HTR-8/SVneo (cell line): ENCODE results near the gene NFE2L1.

Experiments used
- DNase-seq: peaks from one replicate; pipeline ENCODE4 v3.0.0; 2011; ENCODE audit warnings: low spot score, mixed read lengths; ENCODE audit not compliant: insufficient read length
- FAIRE-seq: peaks from 2 replicates; lab custom pipeline; 2011; peaks lifted over from hg19 to GRCh38; lab: Jason Lieb, UNC

NFE2L1 gene

GRCh38 chr17:48046296-48046695, 1.9 kb upstream of the NFE2L1 start:
- DNase-seq (no peak), FAIRE-seq (no peak)

GRCh38 chr17:48047113-48047740, 932 bp upstream of the NFE2L1 start:
- DNase-seq = no peak
- FAIRE-seq = peak; percentile 4

GRCh38 chr17:48048384-48049126, 396 bp downstream of the NFE2L1 start:
- peak; percentile 93 for FAIRE-seq
- DNase-seq = peak; percentile 98

GRCh38 chr17:48051283-48051682, 3.1 kb downstream of the NFE2L1 start:
- FAIRE-seq (no peak), DNase-seq (no peak)

- no peak for DNase-seq
- no peak for FAIRE-seq
Observed at GRCh38 chr17:48051706-48052486, 3.7 kb downstream of the NFE2L1 start.

GRCh38 chr17:48052956-48053757, 5.0 kb downstream of the NFE2L1 start:
- no peak for FAIRE-seq
- DNase-seq = no peak

- no peak for FAIRE-seq
- no peak for DNase-seq
Observed at GRCh38 chr17:48053758-48054237, 5.6 kb downstream of the NFE2L1 start.

- DNase-seq (no peak), FAIRE-seq (no peak)
Observed at GRCh38 chr17:48054238-48055185, 6.4 kb downstream of the NFE2L1 start.

GRCh38 chr17:48055531-48056245, 7.5 kb downstream of the NFE2L1 start:
- DNase-seq = no peak

GRCh38 chr17:48056246-48056745, 8.1 kb downstream of the NFE2L1 start:
- DNase-seq (no peak), FAIRE-seq (no peak)

More at GRCh38 chr17:48055531-48056245, 7.5 kb downstream of the NFE2L1 start:
- FAIRE-seq = no peak

- FAIRE-seq = no peak
- DNase-seq = no peak
Observed at GRCh38 chr17:48056879-48057278, 8.7 kb downstream of the NFE2L1 start.

- FAIRE-seq (no peak), DNase-seq (no peak)
Observed at GRCh38 chr17:48057626-48058025, 9.5 kb downstream of the NFE2L1 start.

GRCh38 chr17:48058393-48059124, 10.4 kb downstream of the NFE2L1 start:
- no peak for DNase-seq
- FAIRE-seq = no peak

- no peak for DNase-seq
- FAIRE-seq = no peak
Observed at GRCh38 chr17:48059125-48059668, 11.0 kb downstream of the NFE2L1 start.

- DNase-seq = no peak
- FAIRE-seq = no peak
Observed at GRCh38 chr17:48060249-48060648, 12.1 kb downstream of the NFE2L1 start.

- no peak for FAIRE-seq
- DNase-seq = no peak
Observed at GRCh38 chr17:48062273-48062672, 14.1 kb downstream of the NFE2L1 start.

GRCh38 chr17:48064638-48065037, 16.5 kb downstream of the NFE2L1 start:
- FAIRE-seq (no peak), DNase-seq (no peak)
